ENCODE results near the gene ZSCAN9. TPM values are rescaled to one million over a fixed set of nuclear protein-coding genes. Genes with fewer than 3 reads are reported as not detected.

Gene ZSCAN9
- total and polyA plus RNA-seq, 2 of the 13 experiments (the other 11 are each of a cell fraction or from before 2014, with no cell fraction given), result 14.6 to 17.8 TPM

DNA sequence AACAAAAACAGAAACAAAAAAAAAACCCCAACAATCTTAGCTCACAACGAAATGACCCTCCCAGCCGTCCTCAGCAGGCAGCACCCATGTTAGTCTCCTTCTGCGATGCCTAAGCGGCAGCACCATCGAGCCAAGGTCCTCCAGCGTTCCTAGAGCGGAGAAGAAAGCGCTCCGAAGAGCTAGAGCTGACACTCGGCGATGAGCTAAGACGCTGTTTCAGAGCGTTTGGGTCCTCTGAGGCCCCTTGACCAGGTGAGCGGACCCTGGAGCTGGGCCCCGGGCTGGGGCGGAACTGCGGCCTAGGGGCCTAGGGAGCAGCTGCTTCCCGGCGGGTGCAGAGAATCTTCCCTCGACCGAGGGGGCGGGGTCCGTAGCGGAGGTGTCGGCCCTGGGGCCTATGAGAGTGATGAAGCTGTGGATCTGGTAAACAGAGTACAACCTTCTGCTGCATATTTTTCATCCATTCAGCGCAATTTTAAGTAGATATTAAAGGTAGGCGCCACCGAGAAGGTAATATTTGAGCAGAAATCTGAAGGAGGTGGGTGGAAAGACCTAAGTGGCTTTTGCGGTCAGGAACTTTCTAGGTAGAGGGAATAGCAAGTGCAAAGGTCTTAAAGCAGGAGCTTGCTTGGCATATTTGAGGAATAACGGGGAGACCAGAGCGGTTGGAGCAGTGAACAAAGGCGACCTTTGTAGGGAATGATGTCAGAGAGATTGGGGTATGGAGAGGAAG lies 42.1 kb downstream of the ZSCAN9 start, which contains the start of gene ZSCAN26 (continued):
- TF ChIP-seq ZFP82 (CRISPR knock-in tag; IDR thresholded peaks at IDR 0.05; ENCODE audit: borderline replicate concordance) (peak; percentile 59; the same call in 1 of the 2 replicates), ZNF460 (CRISPR knock-in tag; IDR thresholded peaks at IDR 0.05; ENCODE audit: borderline replicate concordance) (no peak), MYC (CRISPR knock-in tag; IDR thresholded peaks at IDR 0.05; ENCODE audit: borderline replicate concordance) (peak; percentile 79; the same call in 1 of the 2 replicates), ZNF704 (CRISPR knock-in tag; IDR thresholded peaks at IDR 0.05; ENCODE audit: borderline replicate concordance) (peak; percentile 76; the same call in 1 of the 2 replicates), ZNF781 (CRISPR knock-in tag; IDR thresholded peaks at IDR 0.05; ENCODE audit: borderline replicate concordance, not compliant biosample characterization) (peak; percentile 96), ZNF816 (CRISPR knock-in tag; IDR thresholded peaks at IDR 0.05; ENCODE audit: borderline replicate concordance) (0 out of 2 replicates have a peak, but pooled peaks have one; percentile 63), ZNF670 (CRISPR knock-in tag; IDR thresholded peaks at IDR 0.05; ENCODE audit: borderline replicate concordance) (peak; percentile 89; the same call in 1 of the 2 replicates), ZNF547 (CRISPR knock-in tag; IDR thresholded peaks at IDR 0.05) (peak; percentile 94), ZNF672 (CRISPR knock-in tag; IDR thresholded peaks at IDR 0.05) (no peak), TBL1XR1 (IDR thresholded peaks at IDR 0.05; ENCODE audit: borderline replicate concordance, low read length, partially characterized antibody) (no peak), ATF1 (CRISPR knock-in tag; IDR thresholded peaks at IDR 0.05) (no peak; the same call in 1 of the 2 replicates), CAMTA2 (CRISPR knock-in tag; IDR thresholded peaks at IDR 0.05; ENCODE audit: borderline replicate concordance) (no peak; the same call in 1 of the 2 replicates), ZNF263 (CRISPR knock-in tag; IDR thresholded peaks at IDR 0.05) (peak; percentile 70), LBX2 (CRISPR knock-in tag; IDR thresholded peaks at IDR 0.05; ENCODE audit: borderline replicate concordance) (0 out of 2 replicates have a peak, but pooled peaks have one; percentile 42)
- TF ChIP-seq, protein P1, sequence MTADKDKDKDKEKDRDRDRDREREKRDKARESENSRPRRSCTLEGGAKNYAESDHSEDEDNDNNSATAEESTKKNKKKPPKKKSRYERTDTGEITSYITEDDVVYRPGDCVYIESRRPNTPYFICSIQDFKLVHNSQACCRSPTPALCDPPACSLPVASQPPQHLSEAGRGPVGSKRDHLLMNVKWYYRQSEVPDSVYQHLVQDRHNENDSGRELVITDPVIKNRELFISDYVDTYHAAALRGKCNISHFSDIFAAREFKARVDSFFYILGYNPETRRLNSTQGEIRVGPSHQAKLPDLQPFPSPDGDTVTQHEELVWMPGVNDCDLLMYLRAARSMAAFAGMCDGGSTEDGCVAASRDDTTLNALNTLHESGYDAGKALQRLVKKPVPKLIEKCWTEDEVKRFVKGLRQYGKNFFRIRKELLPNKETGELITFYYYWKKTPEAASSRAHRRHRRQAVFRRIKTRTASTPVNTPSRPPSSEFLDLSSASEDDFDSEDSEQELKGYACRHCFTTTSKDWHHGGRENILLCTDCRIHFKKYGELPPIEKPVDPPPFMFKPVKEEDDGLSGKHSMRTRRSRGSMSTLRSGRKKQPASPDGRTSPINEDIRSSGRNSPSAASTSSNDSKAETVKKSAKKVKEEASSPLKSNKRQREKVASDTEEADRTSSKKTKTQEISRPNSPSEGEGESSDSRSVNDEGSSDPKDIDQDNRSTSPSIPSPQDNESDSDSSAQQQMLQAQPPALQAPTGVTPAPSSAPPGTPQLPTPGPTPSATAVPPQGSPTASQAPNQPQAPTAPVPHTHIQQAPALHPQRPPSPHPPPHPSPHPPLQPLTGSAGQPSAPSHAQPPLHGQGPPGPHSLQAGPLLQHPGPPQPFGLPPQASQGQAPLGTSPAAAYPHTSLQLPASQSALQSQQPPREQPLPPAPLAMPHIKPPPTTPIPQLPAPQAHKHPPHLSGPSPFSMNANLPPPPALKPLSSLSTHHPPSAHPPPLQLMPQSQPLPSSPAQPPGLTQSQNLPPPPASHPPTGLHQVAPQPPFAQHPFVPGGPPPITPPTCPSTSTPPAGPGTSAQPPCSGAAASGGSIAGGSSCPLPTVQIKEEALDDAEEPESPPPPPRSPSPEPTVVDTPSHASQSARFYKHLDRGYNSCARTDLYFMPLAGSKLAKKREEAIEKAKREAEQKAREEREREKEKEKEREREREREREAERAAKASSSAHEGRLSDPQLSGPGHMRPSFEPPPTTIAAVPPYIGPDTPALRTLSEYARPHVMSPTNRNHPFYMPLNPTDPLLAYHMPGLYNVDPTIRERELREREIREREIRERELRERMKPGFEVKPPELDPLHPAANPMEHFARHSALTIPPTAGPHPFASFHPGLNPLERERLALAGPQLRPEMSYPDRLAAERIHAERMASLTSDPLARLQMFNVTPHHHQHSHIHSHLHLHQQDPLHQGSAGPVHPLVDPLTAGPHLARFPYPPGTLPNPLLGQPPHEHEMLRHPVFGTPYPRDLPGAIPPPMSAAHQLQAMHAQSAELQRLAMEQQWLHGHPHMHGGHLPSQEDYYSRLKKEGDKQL (CRISPR knock-in tag; IDR thresholded peaks at IDR 0.05; ENCODE audit: low read depth), result no peak
- TF ChIP-seq, protein P2, sequence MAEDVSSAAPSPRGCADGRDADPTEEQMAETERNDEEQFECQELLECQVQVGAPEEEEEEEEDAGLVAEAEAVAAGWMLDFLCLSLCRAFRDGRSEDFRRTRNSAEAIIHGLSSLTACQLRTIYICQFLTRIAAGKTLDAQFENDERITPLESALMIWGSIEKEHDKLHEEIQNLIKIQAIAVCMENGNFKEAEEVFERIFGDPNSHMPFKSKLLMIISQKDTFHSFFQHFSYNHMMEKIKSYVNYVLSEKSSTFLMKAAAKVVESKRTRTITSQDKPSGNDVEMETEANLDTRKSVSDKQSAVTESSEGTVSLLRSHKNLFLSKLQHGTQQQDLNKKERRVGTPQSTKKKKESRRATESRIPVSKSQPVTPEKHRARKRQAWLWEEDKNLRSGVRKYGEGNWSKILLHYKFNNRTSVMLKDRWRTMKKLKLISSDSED (CRISPR knock-in tag; IDR thresholded peaks at IDR 0.05), result no peak
- TF ChIP-seq, protein P3, sequence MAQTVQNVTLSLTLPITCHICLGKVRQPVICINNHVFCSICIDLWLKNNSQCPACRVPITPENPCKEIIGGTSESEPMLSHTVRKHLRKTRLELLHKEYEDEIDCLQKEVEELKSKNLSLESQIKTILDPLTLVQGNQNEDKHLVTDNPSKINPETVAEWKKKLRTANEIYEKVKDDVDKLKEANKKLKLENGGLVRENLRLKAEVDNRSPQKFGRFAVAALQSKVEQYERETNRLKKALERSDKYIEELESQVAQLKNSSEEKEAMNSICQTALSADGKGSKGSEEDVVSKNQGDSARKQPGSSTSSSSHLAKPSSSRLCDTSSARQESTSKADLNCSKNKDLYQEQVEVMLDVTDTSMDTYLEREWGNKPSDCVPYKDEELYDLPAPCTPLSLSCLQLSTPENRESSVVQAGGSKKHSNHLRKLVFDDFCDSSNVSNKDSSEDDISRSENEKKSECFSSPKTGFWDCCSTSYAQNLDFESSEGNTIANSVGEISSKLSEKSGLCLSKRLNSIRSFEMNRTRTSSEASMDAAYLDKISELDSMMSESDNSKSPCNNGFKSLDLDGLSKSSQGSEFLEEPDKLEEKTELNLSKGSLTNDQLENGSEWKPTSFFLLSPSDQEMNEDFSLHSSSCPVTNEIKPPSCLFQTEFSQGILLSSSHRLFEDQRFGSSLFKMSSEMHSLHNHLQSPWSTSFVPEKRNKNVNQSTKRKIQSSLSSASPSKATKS (CRISPR knock-in tag; IDR thresholded peaks at IDR 0.05), result no peak
